ENCODE measurements around the gene OPTN. TPM values are rescaled to one million over a fixed set of nuclear protein-coding genes. Genes with fewer than 3 reads are reported as not detected.
"Not testable (repeated sequence)": the region's sequence is repeated elsewhere in the genome, so short reads cannot be mapped to it uniquely, and the experiment has no call there.

Gene OPTN
- polyA plus RNA-seq (ENCODE audit: insufficient read length in 3 of 3) = 10 to 100 TPM; 37.5 to 38.3 (median 38.1) TPM

GRCh38 chr10:13099666-13100348, at the start of gene OPTN:
Gene OPTN, plus strand, starts transcription at chr10:13100163. Its CDS starts 8,960 bp downstream, at chr10:13109123.
- peak in 2 of 3 donors; percentile 67 to 71 for DNase-seq (ENCODE audit: low read depth in 3 of 3, low spot score in 2 of 3)

- DNase-seq (ENCODE audit: low read depth in 3 of 3, low spot score in 2 of 3) = no peak
Measured at GRCh38 chr10:13051126-13051694, 48.8 kb upstream of the OPTN start.

- DNase-seq (ENCODE audit: low read depth in 3 of 3, low spot score in 2 of 3) = not testable (repeated sequence)
Measured at GRCh38 chr10:13053208-13053607, 46.8 kb upstream of the OPTN start.

- DNase-seq (ENCODE audit: low read depth in 3 of 3, low spot score in 2 of 3) = no peak
Measured at GRCh38 chr10:13053794-13054462, 46.0 kb upstream of the OPTN start.

- no peak for DNase-seq (ENCODE audit: low read depth in 3 of 3, low spot score in 2 of 3)
Measured at GRCh38 chr10:13054844-13055243, 45.1 kb upstream of the OPTN start.

GRCh38 chr10:13056456-13057077, 43.4 kb upstream of the OPTN start:
- DNase-seq (ENCODE audit: low read depth in 3 of 3, low spot score in 2 of 3) = peak in 2 of 3 donors; percentile 3 to 29

GRCh38 chr10:13062803-13063202, 37.2 kb upstream of the OPTN start:
- DNase-seq (ENCODE audit: low read depth in 3 of 3, low spot score in 2 of 3) = no peak

GRCh38 chr10:13066527-13066926, 33.4 kb upstream of the OPTN start:
- DNase-seq (ENCODE audit: low read depth in 3 of 3, low spot score in 2 of 3) = no peak

GRCh38 chr10:13067431-13067830, 32.5 kb upstream of the OPTN start:
- no peak for DNase-seq (ENCODE audit: low read depth in 3 of 3, low spot score in 2 of 3)

- DNase-seq (ENCODE audit: low read depth in 3 of 3, low spot score in 2 of 3) = no peak
Measured at GRCh38 chr10:13068071-13068470, 31.9 kb upstream of the OPTN start.

- no peak for DNase-seq (ENCODE audit: low read depth in 3 of 3, low spot score in 2 of 3)
Measured at GRCh38 chr10:13068484-13068883, 31.5 kb upstream of the OPTN start.

GRCh38 chr10:13072339-13072738, 27.6 kb upstream of the OPTN start:
- DNase-seq (ENCODE audit: low read depth in 3 of 3, low spot score in 2 of 3) = no peak

- DNase-seq (ENCODE audit: low read depth in 3 of 3, low spot score in 2 of 3) = peak; percentile 40 to 59 (median 47)
Measured at GRCh38 chr10:13074563-13075451, 25.2 kb upstream of the OPTN start.

GRCh38 chr10:13078912-13079775, 20.8 kb upstream of the OPTN start:
- no peak for DNase-seq (ENCODE audit: low read depth in 3 of 3, low spot score in 2 of 3)

- no peak for DNase-seq (ENCODE audit: low read depth in 3 of 3, low spot score in 2 of 3)
Measured at GRCh38 chr10:13079776-13080050, 20.2 kb upstream of the OPTN start.

GRCh38 chr10:13080643-13081042, 19.3 kb upstream of the OPTN start:
- no peak for DNase-seq (ENCODE audit: low read depth in 3 of 3, low spot score in 2 of 3)

GRCh38 chr10:13083700-13084099, 16.3 kb upstream of the OPTN start:
- DNase-seq (ENCODE audit: low read depth in 3 of 3, low spot score in 2 of 3) = not testable (repeated sequence)

GRCh38 chr10:13086056-13086455, 13.9 kb upstream of the OPTN start:
- DNase-seq (ENCODE audit: low read depth in 3 of 3, low spot score in 2 of 3) = no peak

GRCh38 chr10:13087601-13087985, 12.4 kb upstream of the OPTN start:
- DNase-seq (ENCODE audit: low read depth in 3 of 3, low spot score in 2 of 3) = no peak

Data from right renal cortex interstitium (tissue), 3 donors.